Measurements from ENCODE around the gene RNMT. TPM values are rescaled to one million over a fixed set of nuclear protein-coding genes. Genes with fewer than 3 reads are reported as not detected.

The RNMT gene
- total and polyA plus RNA-seq, 2 of the 4 experiments (the other 2 are of a cell fraction): 13.3 to 13.6 TPM

GRCh38 chr18:13791181-13791580 is 64.7 kb downstream of the RNMT start:
- no peak overlapping the region for H3K4ac ChIP-seq (ENCODE audit: low read depth, low read length)
- no peak overlapping the region for H3K56ac ChIP-seq (ENCODE audit: extremely low read depth, insufficient read depth, low read length)
- no peak overlapping the region for H2BK5ac ChIP-seq (ENCODE audit: low read depth, low read length, poor library complexity, severe bottlenecking)
- no peak overlapping the region for H2AK9ac ChIP-seq (replicated peaks; ENCODE audit: low read depth, low read length, poor library complexity)
- no TSS peak for BruUV-seq (replicated peaks)
- no peaks in the 10 kb centered on the region for H4K20me1 ChIP-seq (ENCODE audit: insufficient read depth, low read length)
- ChIA-PET POLR2A (ENCODE audit: unreplicated experiment) (no interaction called here), CTCF (no interaction called here)
- intact Hi-C loops (cut with micrococcal nuclease) (no loop called here), in situ Hi-C loops (cut with MboI; ENCODE audit: low sequenced_read_pairs) (no loop called here), dilution Hi-C loops (cut with HindIII; ENCODE audit: low sequenced_read_pairs, unreplicated experiment) (no loop called here)
- no peak overlapping the region for H4K91ac ChIP-seq (ENCODE audit: insufficient read depth, low read depth, low read length)
- H3K14ac ChIP-seq (replicated peaks; ENCODE audit: low read depth, low read length): no peak overlapping the region
- H4K5ac ChIP-seq (ENCODE audit: low read depth, low read length): no peak overlapping the region
- H3K27ac ChIP-seq (ENCODE audit: insufficient read depth, low read length): no peak overlapping the region
- H3K4me3 ChIP-seq (ENCODE audit: insufficient read depth, low read depth, low read length): no peak overlapping the region
- H2BK20ac ChIP-seq (ENCODE audit: low read depth, low read length): no peak overlapping the region
- no peaks in the 10 kb centered on the region for H3K9me3 ChIP-seq (ENCODE audit: control insufficient read depth, insufficient read depth, low read length)
- no CpG with 5 or more reads among the region's 7 CpGs for WGBS, 2 experiments (ENCODE audit: extremely low coverage in 2 of 2, insufficient read length in 1 of 2)
- H3K9ac ChIP-seq (ENCODE audit: low read depth, low read length): no peak overlapping the region
- no peaks in the 10 kb centered on the region for H3K27me3 ChIP-seq (ENCODE audit: control insufficient read depth, insufficient read depth, low read length)
- H3K4me2 ChIP-seq (ENCODE audit: low read depth, low read length): no peak overlapping the region
- ATAC-seq (ENCODE audit: low read depth): no peak
- no peak overlapping the region for H2BK15ac ChIP-seq (ENCODE audit: low read depth, low read length)
- no peaks in the 10 kb centered on the region for H3K79me1 ChIP-seq (ENCODE audit: low read depth in 1 of 2, low read length in 2 of 2)
- no peak overlapping the region for H2AFZ ChIP-seq (replicated peaks; ENCODE audit: low read length, poor library complexity)
- no peaks in the 10 kb centered on the region for H3K36me3 ChIP-seq (ENCODE audit: control insufficient read depth, insufficient read depth, low read length)
- no peak for TF ChIP-seq RFX5 (IDR thresholded peaks at IDR 0.05; ENCODE audit: low read depth, low read length)
- TF ChIP-seq MAZ (IDR thresholded peaks at IDR 0.05; ENCODE audit: borderline replicate concordance, low read depth, low read length): no peak
- no peak for TF ChIP-seq POLR2A (IDR thresholded peaks at IDR 0.05; ENCODE audit: low read depth, low read length)
- no peak for TF ChIP-seq SMC3 (IDR thresholded peaks at IDR 0.05; ENCODE audit: low read depth, low read length)
- TF ChIP-seq NFE2L2 (IDR thresholded peaks at IDR 0.05; ENCODE audit: low read depth, low read length): no peak
- no peak for TF ChIP-seq CHD1 (IDR thresholded peaks at IDR 0.05; ENCODE audit: low read depth, low read length)
- TF ChIP-seq MXI1 (IDR thresholded peaks at IDR 0.05; ENCODE audit: borderline replicate concordance, low read depth, low read length): no peak
- H3K23ac ChIP-seq (ENCODE audit: low read depth, low read length): no peak overlapping the region
- no peaks in the 10 kb centered on the region for H3K4me1 ChIP-seq (ENCODE audit: control insufficient read depth, insufficient read depth, low read length)
- H4K8ac ChIP-seq (ENCODE audit: low read depth in 2 of 2, low read length in 2 of 2): no peak overlapping the region
- no peak overlapping the region for H2AK5ac ChIP-seq (ENCODE audit: low read depth, low read length)
- no peak overlapping the region for H2BK120ac ChIP-seq (ENCODE audit: low read depth, low read length)
- H3K18ac ChIP-seq (ENCODE audit: low read depth, low read length): no peak overlapping the region
- H3K9me1 ChIP-seq (ENCODE audit: insufficient read depth, low read length): no peaks in the 10 kb centered on the region
- peak; percentile 2 for DNase-seq
